HepG2 (cell line): ENCODE results near the gene FRMD5. TPM values are rescaled to one million over a fixed set of nuclear protein-coding genes. Genes with fewer than 3 reads are reported as not detected.
A peak's percentile ranks its signal among the peaks of the same experiment; 100 is the strongest.

Experiments used
- ATAC-seq: fragments of 200-7000 bp; cut with Tn5 transposase; 3 replicates; pipeline ENCODE4 v1.9.1; 2020; ENCODE audit warnings: mild to moderate bottlenecking, moderate library complexity
- BruUV-seq: library from RNA; stranded (reverse); fragments of 400-500 nt; replicated peaks from 2 replicates; lab custom pipeline; 2021; lab: Mats Ljungman, UMichigan
- CTCF ChIA-PET: fragments of 300-600 bp; formaldehyde crosslinking; extraction: SDS; loops from one replicate; lab custom pipeline; 2021; ENCODE audit warnings: low total read pairs, inconsistent platforms, low intra/inter-chr PET ratio; lab: Yijun Ruan, JAX
- POLR2A ChIA-PET: fragments of 350-600 bp; sonication (Branson Sonifier 250); formaldehyde crosslinking; loops from one replicate; lab custom pipeline; 2020; ENCODE audit warnings: antibody characterized with exemption, inconsistent platforms; lab: Yijun Ruan, JAX
- DNase-seq: peaks from one replicate; pipeline ENCODE4 v3.0.0-alpha.2; 2015; ENCODE audit warnings: low spot score
- FAIRE-seq: peaks from 3 replicates; lab custom pipeline; 2011; peaks lifted over from hg19 to GRCh38; lab: Jason Lieb, UNC
- H2AFZ ChIP-seq: one replicate; pipeline ENCODE4 v1.6.1; 2011; ENCODE audit warnings: low read length, inconsistent platforms
- H3K27ac ChIP-seq: fragments of 300-600 bp; 3 replicates; pipeline ENCODE4 v1.8.0; 2011; ENCODE audit warnings: mixed run types, mild to moderate bottlenecking, mixed read lengths, low read length, inconsistent platforms; ENCODE audit not compliant: insufficient read depth; ENCODE audit errors: extremely low read length
- H3K27me3 ChIP-seq, 2 experiments: fragments of 200-600 bp in 1 of 2; 2 replicates in 1 of 2; 3 replicates in 1 of 2; pipeline versions ENCODE4 v1.6.0 to v1.8.0; 2011; ENCODE audit warnings: low read length in 2 of 2, mild to moderate bottlenecking in 2 of 2, moderate library complexity in 2 of 2, inconsistent platforms in 1 of 2; ENCODE audit not compliant: insufficient read depth in 2 of 2, control insufficient read depth in 1 of 2
- H3K36me3 ChIP-seq, 2 experiments: fragments of 200-600 bp in 1 of 2; replicated peaks in 1 of 2; 2 replicates in 1 of 2; 3 replicates in 1 of 2; pipeline versions ENCODE4 v1.5.1 to v1.8.0; 2011; ENCODE audit warnings: low read length in 2 of 2, inconsistent platforms in 1 of 2; ENCODE audit not compliant: insufficient read depth in 2 of 2, control insufficient read depth in 1 of 2
- H3K4me1 ChIP-seq: 2 replicates; pipeline ENCODE4 v1.5.1; 2012; ENCODE audit warnings: low read length, inconsistent platforms; ENCODE audit not compliant: insufficient read depth
- H3K4me2 ChIP-seq: 2 replicates; pipeline ENCODE4 v1.6.0; 2011; ENCODE audit warnings: low read depth, low read length, inconsistent platforms
- H3K4me3 ChIP-seq, 3 experiments: fragments of 200-600 bp in 1 of 3; sonication (generic), shearing (Covaris generic) in 1 of 3; replicated peaks in 1 of 3; 2 replicates each; pipeline ENCODE4 v1.5.1; 2011 to 2016; ENCODE audit warnings: low read length in 3 of 3, inconsistent platforms in 2 of 3, low read depth in 2 of 3, mild to moderate bottlenecking in 2 of 3, control low read depth in 1 of 3, mixed read lengths in 1 of 3; ENCODE audit not compliant: insufficient read depth in 1 of 3
- H3K79me2 ChIP-seq: one replicate; pipeline ENCODE4 v1.6.1; 2011; ENCODE audit warnings: low read length, inconsistent platforms; ENCODE audit not compliant: insufficient read depth
- H3K9ac ChIP-seq: 2 replicates; pipeline ENCODE4 v1.6.0; 2011; ENCODE audit warnings: mild to moderate bottlenecking, low read depth, low read length, inconsistent platforms; ENCODE audit not compliant: insufficient read depth
- H3K9me3 ChIP-seq: 2 replicates; pipeline ENCODE4 v1.5.1; 2012; ENCODE audit warnings: mild to moderate bottlenecking, low read length
- H4K20me1 ChIP-seq: 2 replicates; pipeline ENCODE4 v1.6.0; 2011; ENCODE audit warnings: inconsistent platforms, mild to moderate bottlenecking, low read length, moderate library complexity; ENCODE audit not compliant: insufficient read depth
- ARID5B ChIP-seq: IDR thresholded peaks from 2 replicates; pipeline ENCODE4 v1.4.0; 2020; ENCODE audit warnings: mild to moderate bottlenecking, missing genetic modification reagents
- ATF7 ChIP-seq, 2 experiments: fragments of 450-650 bp in 1 of 2; sonication (generic) in 1 of 2; formaldehyde crosslinking in 1 of 2; IDR thresholded peaks; 2 replicates each; pipeline versions ENCODE4 v1.4.0 to v1.6.1; 2016 to 2020; ENCODE audit warnings: antibody characterized with exemption in 1 of 2, mild to moderate bottlenecking in 1 of 2, missing genetic modification reagents in 1 of 2
- CREB1 ChIP-seq, 2 experiments: fragments of 450-650 bp in 1 of 2; IDR thresholded peaks; 2 replicates each; pipeline ENCODE4 v1.6.1; 2016 to 2017; ENCODE audit warnings: control low read depth in 1 of 2, mild to moderate bottlenecking in 1 of 2, missing compliant biosample characterization in 1 of 2, missing genetic modification characterization in 1 of 2
- MTERF4 ChIP-seq: sonication (generic); formaldehyde crosslinking; IDR thresholded peaks from 2 replicates; pipeline ENCODE4 v1.8.0; 2023; ENCODE audit warnings: mild to moderate bottlenecking, missing genetic modification reagents
- THAP11 ChIP-seq: IDR thresholded peaks from 2 replicates; pipeline ENCODE4 v1.6.1; 2016; ENCODE audit warnings: missing biosample characterization, missing genetic modification reagents
- UBTF ChIP-seq: sonication (generic); formaldehyde crosslinking; IDR thresholded peaks from 2 replicates; pipeline ENCODE4 v1.4.0; 2020; ENCODE audit warnings: mild to moderate bottlenecking, missing genetic modification reagents
- WGBS: methylation state at CpG from one replicate; pipeline ENCODE4 v1.1.6; 2017; ENCODE audit warnings: low lambda C conversion rate; 5-methylcytosine and 5-hydroxymethylcytosine counted together
- in situ Hi-C: cut with HindIII; loops from 2 replicates; pipeline ENCODE4 v1.10.0; 2017; ENCODE audit warnings: low pct_unique_long_range_greater_than_20kb; ENCODE audit not compliant: extremely low pct_ligation_motif_present
- intact Hi-C: fragments of 100-400 bp; cut with micrococcal nuclease; formaldehyde crosslinking; loops from one replicate; pipeline ENCODE4 v1.10.0; 2022; ENCODE audit not compliant: unreplicated experiment
- polyA plus RNA-seq, 8 experiments: library from polyadenylated mRNA; depleted of rRNA in 3 of 8; stranded (reverse) in 7 of 8; unstranded in 1 of 8; fragments of >200 nt; fragmentation: Illumina TruSeq in 4 of 8; extraction: Trizol in 4 of 8; gene quantifications; 2 replicates each; pipeline versions ENCODE4 v1.2.1 to v1.2.3, GENCODE V29; 2011 to 2016; ENCODE audit warnings: low read depth in 4 of 8, missing spikeins in 1 of 8, mixed read lengths in 1 of 8; ENCODE audit not compliant: insufficient read depth in 1 of 8
- total RNA-seq, 5 experiments: library from RNA; depleted of rRNA; stranded (reverse); fragments of >200 nt; fragmentation: Illumina TruSeq; extraction: Trizol; gene quantifications; 2 replicates each; pipeline ENCODE4 v1.2.3, GENCODE V29; 2016; ENCODE audit warnings: low read depth in 1 of 5

FRMD5 gene
- total and polyA plus RNA-seq, 2 of the 13 experiments (the other 11 are each of a cell fraction or from before 2014, with no cell fraction given), result 0.93 to 1.5 TPM

GRCh38 chr15:43998607-43999006, 196.5 kb downstream of the FRMD5 start:
- ChIA-PET CTCF (no interaction called here), POLR2A (no interaction called here)
- Histone ChIP-seq H3K9me3 (no peaks in the 10 kb centered on the region), H3K9ac (no peak overlapping the region), H3K4me3 (no peak overlapping the region), H3K4me1 (no peaks in the 10 kb centered on the region), H3K36me3 (no peaks in the 10 kb centered on the region), H2AFZ (no peak overlapping the region), H3K4me2 (no peak overlapping the region), H4K20me1 (no peaks in the 10 kb centered on the region), H3K79me2 (no peaks in the 10 kb centered on the region), H3K27me3 (no peaks in the 10 kb centered on the region), H3K27ac (no peak overlapping the region)
- FAIRE-seq, result no peak
- in situ Hi-C loops, result no loop called here
- DNase-seq, result no peak
- BruUV-seq, result no TSS peak
- 73% methylated on average over 4 of the region's 4 CpGs for WGBS
- no peak for ATAC-seq
- no peak for TF ChIP-seq THAP11
- no peak for TF ChIP-seq MTERF4
- TF ChIP-seq UBTF (CRISPR knock-in tag), result no peak
- TF ChIP-seq CREB1 (IDR thresholded peaks at IDR 0.05), result peak; percentile 84
- TF ChIP-seq CREB1 (CRISPR knock-in tag; IDR thresholded peaks at IDR 0.05), result no peak
- no peak for TF ChIP-seq ARID5B (CRISPR knock-in tag)
- peak; percentile 94 for TF ChIP-seq ATF7 (IDR thresholded peaks at IDR 0.05)
- TF ChIP-seq ATF7 (CRISPR knock-in tag; IDR thresholded peaks at IDR 0.05), result no peak
- intact Hi-C loops, result no loop called here
